Spleen (tissue), 7 donors: ENCODE measurements around the gene OTUD7B.

ENCODE experiments used
- CTCF ChIP-seq, 11 experiments: fragments of 200-600 bp in 7 of 11; fragments of 450-650 bp in 4 of 11; sonication (generic) in 4 of 11; IDR thresholded peaks in 8 of 11; conservative IDR thresholded peaks in 3 of 11; 1 replicate in 7 of 11; 2 replicates in 4 of 11; pipeline versions ENCODE4 v1.4.0 to v1.8.0; 2016 to 2021; ENCODE audit warnings: antibody characterized with exemption in 11 of 11, inconsistent platforms in 4 of 11, mild to moderate bottlenecking in 1 of 11
- POLR2A ChIP-seq, 3 donors: fragments of 450-650 bp; IDR thresholded peaks; one replicate each; pipeline ENCODE4 v1.5.1; 2017; ENCODE audit warnings: antibody characterized with exemption in 3 of 3, mild to moderate bottlenecking in 1 of 3
- donor health status: DM: no; HTN: no; CAD: no; lungs with moderate emphysema.
- donor health status: DM: no; HTN: no; CAD: no.
- donor health status: DM: no; HTN: no; CAD: no.

DNA sequence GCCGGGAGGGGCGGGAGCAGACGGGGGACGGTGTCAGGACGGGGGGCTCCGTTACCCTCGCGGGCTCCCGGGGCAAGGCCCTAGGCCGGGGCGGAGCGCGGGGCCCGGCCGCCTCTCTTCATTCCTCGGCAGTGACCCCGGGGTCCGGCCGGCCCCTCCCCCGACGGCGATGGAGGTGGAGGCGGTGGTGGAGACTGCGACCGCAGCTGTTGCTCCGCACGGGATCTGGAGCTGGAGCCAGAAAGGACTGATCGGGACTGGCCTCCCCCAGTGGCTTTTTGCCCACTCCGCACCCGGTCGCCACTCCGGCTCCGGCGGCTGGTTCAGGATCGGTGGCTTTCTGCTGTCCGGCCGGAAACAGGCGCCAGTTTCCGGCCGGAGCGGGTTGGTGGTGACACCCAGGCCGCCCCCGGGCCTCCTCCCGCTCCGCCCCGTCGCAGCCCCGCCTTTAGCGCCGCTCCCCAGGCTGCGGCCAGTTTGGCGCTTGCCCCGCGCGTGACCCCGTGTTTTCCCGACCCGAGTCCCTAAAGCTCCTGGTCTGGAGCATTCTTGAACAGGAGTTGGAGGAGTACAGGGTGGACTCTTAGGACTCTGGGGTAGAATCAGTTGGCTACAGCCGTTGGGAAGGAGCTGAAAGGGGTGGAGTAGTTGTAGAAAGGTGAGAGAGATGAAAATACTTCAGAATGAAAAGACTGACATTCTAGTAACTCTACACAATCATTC, at the start of gene OTUD7B:
- peak in 1 of 3 donors; percentile 54 for TF ChIP-seq POLR2A (IDR thresholded peaks at IDR 0.05)
- peak in 3 of 11 experiments; percentile 4 to 18 (median 15) for TF ChIP-seq CTCF (IDR thresholded peaks at IDR 0.05 in 8 of 11, conservative IDR thresholded peaks at IDR 0.05 in 3 of 11)
